Neural crest cell (in vitro differentiated cells): ENCODE measurements around the gene TOM1L2. TPM values are rescaled to one million over a fixed set of nuclear protein-coding genes. Genes with fewer than 3 reads are reported as not detected.

Experiments used
- DNase-seq: peaks from one replicate; pipeline ENCODE4 v3.0.0; 2021; ENCODE audit warnings: low read depth, mixed read lengths, low spot score
- H3K27ac Mint-ChIP-seq: one replicate; pipeline ENCODE4 v1.8.0; 2021; ENCODE audit warnings: mild to moderate bottlenecking, mixed read lengths; ENCODE audit not compliant: unreplicated experiment
- H3K27me3 Mint-ChIP-seq: 2 replicates; pipeline ENCODE4 v1.8.0; 2021; ENCODE audit warnings: low read depth, mild to moderate bottlenecking, mixed read lengths
- H3K36me3 Mint-ChIP-seq: 2 replicates; pipeline ENCODE4 v1.8.0; 2021; ENCODE audit warnings: low read depth, mild to moderate bottlenecking, mixed read lengths
- H3K4me1 Mint-ChIP-seq: 2 replicates; pipeline ENCODE4 v1.8.0; 2021; ENCODE audit warnings: mixed read lengths
- H3K4me3 Mint-ChIP-seq: one replicate; pipeline ENCODE4 v1.8.0; 2021; ENCODE audit warnings: mild to moderate bottlenecking, mixed read lengths
- H3K9me3 Mint-ChIP-seq: 2 replicates; pipeline ENCODE4 v1.8.0; 2021; ENCODE audit warnings: mixed read lengths
- CTCF ChIP-seq: fragments of 200-600 bp; sonication (generic); conservative IDR thresholded peaks from 2 replicates; pipeline ENCODE4 v1.5.0; 2021; ENCODE audit warnings: antibody characterized with exemption, mild to moderate bottlenecking
- total RNA-seq: library from RNA; stranded (reverse); gene quantifications from 2 replicates; pipeline ENCODE4 v1.2.1, GENCODE V29; 2021

TOM1L2 gene
- total RNA-seq, 1 donor from 2014 or later, result 15.9 TPM

- Mint-ChIP-seq H3K4me1 (peaks cover 53% of the 10 kb centered on the region), H3K9me3 (no peaks in the 10 kb centered on the region), H3K4me3 (peak overlapping the region; percentile 67), H3K36me3 (peaks cover 9% of the 10 kb centered on the region), H3K27ac (peak overlapping the region; percentile 89), H3K27me3 (peaks cover 11% of the 10 kb centered on the region)
- no peak for TF ChIP-seq CTCF
- no peak for DNase-seq
These were observed 152.6 kb downstream of the TOM1L2 start for GRCh38 chr17:17819561-17819995.

- H3K27ac Mint-ChIP-seq, result no peak overlapping the region
- H3K4me1 Mint-ChIP-seq, result peaks cover 49% of the 10 kb centered on the region
These were observed 153.1 kb downstream of the TOM1L2 start for GRCh38 chr17:17819111-17819510.

DNA sequence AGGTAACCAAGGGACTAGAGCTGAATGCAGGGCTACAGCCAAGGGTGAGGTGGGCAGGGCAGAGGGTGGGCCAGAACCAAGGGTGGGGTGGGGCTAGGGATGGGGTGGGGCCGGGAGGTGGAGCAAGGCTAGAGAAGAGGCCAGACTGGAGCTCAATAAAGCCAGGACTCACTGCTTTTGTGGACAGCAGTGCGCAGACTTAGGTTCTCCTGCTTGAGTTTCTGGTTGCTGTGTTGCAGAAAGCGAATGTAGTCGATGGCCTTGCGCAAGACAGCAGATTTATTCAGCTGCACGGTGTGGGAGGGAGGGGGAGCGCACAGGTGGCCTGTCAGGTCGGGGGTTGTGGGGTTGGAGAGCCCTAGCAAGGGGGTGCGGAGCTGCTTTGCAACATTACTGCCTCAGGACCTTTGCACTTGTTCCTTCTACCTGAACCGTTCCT lies 154.1 kb downstream of the TOM1L2 start:
- no peak for TF ChIP-seq CTCF
- Mint-ChIP-seq H3K27me3 (peaks cover 10% of the 10 kb centered on the region), H3K4me3 (peak overlapping the region; percentile 73), H3K9me3 (no peaks in the 10 kb centered on the region), H3K4me1 (peaks cover 42% of the 10 kb centered on the region), H3K36me3 (peaks cover 9% of the 10 kb centered on the region), H3K27ac (no peak overlapping the region)
- DNase-seq, result no peak

More at GRCh38 chr17:17819111-17819510, 153.1 kb downstream of the TOM1L2 start:
- Mint-ChIP-seq H3K36me3 (peaks cover 9% of the 10 kb centered on the region), H3K27me3 (peaks cover 11% of the 10 kb centered on the region), H3K9me3 (no peaks in the 10 kb centered on the region), H3K4me3 (peak overlapping the region; percentile 73)
- DNase-seq, result no peak
- no peak for TF ChIP-seq CTCF

- Mint-ChIP-seq H3K9me3 (no peaks in the 10 kb centered on the region), H3K27me3 (peaks cover 10% of the 10 kb centered on the region), H3K4me1 (peaks cover 37% of the 10 kb centered on the region), H3K27ac (no peak overlapping the region), H3K36me3 (peaks cover 9% of the 10 kb centered on the region), H3K4me3 (peak overlapping the region; percentile 73)
- TF ChIP-seq CTCF, result no peak
- no peak for DNase-seq
These were observed 154.7 kb downstream of the TOM1L2 start for GRCh38 chr17:17817552-17817947.

- Mint-ChIP-seq H3K4me1 (peaks cover 35% of the 10 kb centered on the region), H3K4me3 (peak overlapping the region; percentile 73), H3K27me3 (peaks cover 14% of the 10 kb centered on the region), H3K36me3 (peaks cover 9% of the 10 kb centered on the region), H3K27ac (no peak overlapping the region), H3K9me3 (no peaks in the 10 kb centered on the region)
- no peak for TF ChIP-seq CTCF
- DNase-seq, result no peak
These were observed 155.2 kb downstream of the TOM1L2 start for GRCh38 chr17:17816831-17817551.
